ENCODE measurements around the gene SYCN.

The SYCN gene

GRCh38 chr19:39237200-39238184 lies 33.4 kb upstream of the SYCN start:
- Histone ChIP-seq H4K20me1 (ENCODE audit: insufficient read depth, low read length, poor library complexity, severe bottlenecking) (no peaks in the 10 kb centered on the region), H3K4me2 (ENCODE audit: low read depth, low read length, poor library complexity, severe bottlenecking) (peak overlapping the region; percentile 82), H3K79me2 (ENCODE audit: insufficient read depth, low read length) (no peaks in the 10 kb centered on the region), H3K36me3 (ENCODE audit: insufficient read depth, low read length) (no peaks in the 10 kb centered on the region), H3K4me1 (ENCODE audit: insufficient read depth, low read length, poor library complexity, severe bottlenecking) (peaks cover 56% of the 10 kb centered on the region), H2AFZ (ENCODE audit: low read length) (peak overlapping the region; percentile 82), H3K27me3 (ENCODE audit: insufficient read depth, low read length, poor library complexity, severe bottlenecking) (no peaks in the 10 kb centered on the region), H3K9me3 (ENCODE audit: insufficient read depth, low read depth, low read length) (no peaks in the 10 kb centered on the region), H3F3A (ENCODE audit: low read depth) (no peaks in the 10 kb centered on the region; the same call in 1 of the 2 replicates), H3K4me3 (ENCODE audit: low read length, poor library complexity, severe bottlenecking) (peak overlapping the region; percentile 74), H3K9ac (ENCODE audit: low read depth, low read length, poor library complexity, severe bottlenecking) (peak overlapping the region; percentile 71), H3K9me2 (replicated peaks; ENCODE audit: low read depth, low read length) (no peaks in the 10 kb centered on the region)
- no peak for TF ChIP-seq EZH2phosphoT487 (IDR thresholded peaks at IDR 0.05; ENCODE audit: borderline replicate concordance)
- TF ChIP-seq, protein P1, sequence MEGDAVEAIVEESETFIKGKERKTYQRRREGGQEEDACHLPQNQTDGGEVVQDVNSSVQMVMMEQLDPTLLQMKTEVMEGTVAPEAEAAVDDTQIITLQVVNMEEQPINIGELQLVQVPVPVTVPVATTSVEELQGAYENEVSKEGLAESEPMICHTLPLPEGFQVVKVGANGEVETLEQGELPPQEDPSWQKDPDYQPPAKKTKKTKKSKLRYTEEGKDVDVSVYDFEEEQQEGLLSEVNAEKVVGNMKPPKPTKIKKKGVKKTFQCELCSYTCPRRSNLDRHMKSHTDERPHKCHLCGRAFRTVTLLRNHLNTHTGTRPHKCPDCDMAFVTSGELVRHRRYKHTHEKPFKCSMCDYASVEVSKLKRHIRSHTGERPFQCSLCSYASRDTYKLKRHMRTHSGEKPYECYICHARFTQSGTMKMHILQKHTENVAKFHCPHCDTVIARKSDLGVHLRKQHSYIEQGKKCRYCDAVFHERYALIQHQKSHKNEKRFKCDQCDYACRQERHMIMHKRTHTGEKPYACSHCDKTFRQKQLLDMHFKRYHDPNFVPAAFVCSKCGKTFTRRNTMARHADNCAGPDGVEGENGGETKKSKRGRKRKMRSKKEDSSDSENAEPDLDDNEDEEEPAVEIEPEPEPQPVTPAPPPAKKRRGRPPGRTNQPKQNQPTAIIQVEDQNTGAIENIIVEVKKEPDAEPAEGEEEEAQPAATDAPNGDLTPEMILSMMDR (conservative IDR thresholded peaks at IDR 0.05; ENCODE audit: low read length): no peak

GRCh38 chr19:39236527-39236926 lies 32.5 kb upstream of the SYCN start:
- Histone ChIP-seq H4K20me1 (ENCODE audit: insufficient read depth, low read length, poor library complexity, severe bottlenecking) (no peaks in the 10 kb centered on the region), H3K79me2 (ENCODE audit: insufficient read depth, low read length) (no peaks in the 10 kb centered on the region), H3K4me3 (ENCODE audit: low read length, poor library complexity, severe bottlenecking) (peak overlapping the region; percentile 74), H3K4me2 (ENCODE audit: low read depth, low read length, poor library complexity, severe bottlenecking) (peak overlapping the region; percentile 82), H3K9ac (ENCODE audit: low read depth, low read length, poor library complexity, severe bottlenecking) (peak overlapping the region; percentile 71), H3K4me1 (ENCODE audit: insufficient read depth, low read length, poor library complexity, severe bottlenecking) (peaks cover 52% of the 10 kb centered on the region), H3K36me3 (ENCODE audit: insufficient read depth, low read length) (no peaks in the 10 kb centered on the region), H3K9me3 (ENCODE audit: insufficient read depth, low read depth, low read length) (no peaks in the 10 kb centered on the region), H3F3A (ENCODE audit: low read depth) (no peaks in the 10 kb centered on the region; the same call in 1 of the 2 replicates), H3K27me3 (ENCODE audit: insufficient read depth, low read length, poor library complexity, severe bottlenecking) (no peaks in the 10 kb centered on the region), H2AFZ (ENCODE audit: low read length) (no peak overlapping the region), H3K9me2 (replicated peaks; ENCODE audit: low read depth, low read length) (no peaks in the 10 kb centered on the region)
- TF ChIP-seq, protein P1 (conservative IDR thresholded peaks at IDR 0.05; ENCODE audit: low read length): no peak
- no peak for TF ChIP-seq EZH2phosphoT487 (IDR thresholded peaks at IDR 0.05; ENCODE audit: borderline replicate concordance)

DNA sequence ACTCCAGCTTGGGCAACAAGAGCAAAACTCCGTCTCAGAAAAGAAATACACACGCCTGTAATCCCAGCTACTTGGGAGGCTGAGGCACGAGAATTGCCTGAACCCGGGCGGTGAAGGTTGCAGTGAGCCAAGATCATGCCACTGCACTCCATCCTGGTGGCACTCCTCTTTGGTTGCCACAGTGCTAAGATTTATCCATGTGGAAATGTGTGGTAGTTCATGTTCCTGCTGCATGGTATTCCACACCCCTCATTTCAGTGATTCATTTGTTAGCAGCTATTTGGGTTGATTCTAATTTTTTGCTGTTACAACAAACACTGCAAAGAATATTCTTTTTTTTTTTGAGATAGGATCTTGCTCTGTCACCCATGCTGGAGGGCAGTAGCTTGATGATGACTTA lies 28.6 kb upstream of the SYCN start:
- no peaks in the 10 kb centered on the region for H3K36me3 ChIP-seq (ENCODE audit: insufficient read depth, low read length)
- no peak for TF ChIP-seq EZH2phosphoT487 (IDR thresholded peaks at IDR 0.05; ENCODE audit: borderline replicate concordance)
- TF ChIP-seq, protein P1 (conservative IDR thresholded peaks at IDR 0.05; ENCODE audit: low read length): no peak
- H2AFZ ChIP-seq (ENCODE audit: low read length): no peak overlapping the region
- no peaks in the 10 kb centered on the region for H3K27me3 ChIP-seq (ENCODE audit: insufficient read depth, low read length, poor library complexity, severe bottlenecking)
- H3F3A ChIP-seq (ENCODE audit: low read depth): no peaks in the 10 kb centered on the region
- no peaks in the 10 kb centered on the region for H3K79me2 ChIP-seq (ENCODE audit: insufficient read depth, low read length)
- H3K9me3 ChIP-seq (ENCODE audit: insufficient read depth, low read depth, low read length): no peaks in the 10 kb centered on the region
- H3K9me2 ChIP-seq (replicated peaks; ENCODE audit: low read depth, low read length): no peaks in the 10 kb centered on the region
- no peak overlapping the region for H3K4me3 ChIP-seq (ENCODE audit: low read length, poor library complexity, severe bottlenecking)
- H3K4me2 ChIP-seq (ENCODE audit: low read depth, low read length, poor library complexity, severe bottlenecking): no peak overlapping the region
- no peak overlapping the region for H3K9ac ChIP-seq (ENCODE audit: low read depth, low read length, poor library complexity, severe bottlenecking)
- H3K4me1 ChIP-seq (ENCODE audit: insufficient read depth, low read length, poor library complexity, severe bottlenecking): peaks cover 17% of the 10 kb centered on the region
- no peaks in the 10 kb centered on the region for H4K20me1 ChIP-seq (ENCODE audit: insufficient read depth, low read length, poor library complexity, severe bottlenecking)

Data from Loucy (cell line).